Central memory CD8-positive, alpha-beta T cell (primary cell): ENCODE measurements around the gene EFL1.

Experiments used
- ATAC-seq: fragments of 150-1000 bp; cut with Tn5 transposase; replicated peaks from 2 replicates; pipeline ENCODE4 v1.10.0; 2022; ENCODE audit warnings: mild to moderate bottlenecking, moderate FRiP score, moderate number of reproducible peaks; ENCODE audit not compliant: poor library complexity, severe bottlenecking; ENCODE audit errors: extremely low read depth
- DNase-seq, 2 donors: peaks; one replicate each; pipeline ENCODE4 v3.0.0; 2021; ENCODE audit warnings: low spot score in 2 of 2
- H3K27ac Mint-ChIP-seq: one replicate; pipeline ENCODE4 v1.8.0; 2022; ENCODE audit warnings: low read depth, mild to moderate bottlenecking, moderate library complexity, mixed read lengths
- H3K27me3 Mint-ChIP-seq: one replicate; pipeline ENCODE4 v1.8.0; 2022; ENCODE audit warnings: mixed read lengths
- H3K36me3 Mint-ChIP-seq: one replicate; pipeline ENCODE4 v1.8.0; 2022; ENCODE audit warnings: mild to moderate bottlenecking, moderate library complexity, mixed read lengths; ENCODE audit not compliant: insufficient read depth
- H3K4me1 Mint-ChIP-seq: one replicate; pipeline ENCODE4 v1.8.0; 2022; ENCODE audit warnings: mixed read lengths
- H3K4me3 Mint-ChIP-seq: one replicate; pipeline ENCODE4 v1.8.0; 2022; ENCODE audit warnings: mild to moderate bottlenecking, moderate library complexity, mixed read lengths
- H3K9me3 Mint-ChIP-seq: one replicate; pipeline ENCODE4 v1.8.0; 2022; ENCODE audit warnings: mixed read lengths

Gene EFL1

DNA sequence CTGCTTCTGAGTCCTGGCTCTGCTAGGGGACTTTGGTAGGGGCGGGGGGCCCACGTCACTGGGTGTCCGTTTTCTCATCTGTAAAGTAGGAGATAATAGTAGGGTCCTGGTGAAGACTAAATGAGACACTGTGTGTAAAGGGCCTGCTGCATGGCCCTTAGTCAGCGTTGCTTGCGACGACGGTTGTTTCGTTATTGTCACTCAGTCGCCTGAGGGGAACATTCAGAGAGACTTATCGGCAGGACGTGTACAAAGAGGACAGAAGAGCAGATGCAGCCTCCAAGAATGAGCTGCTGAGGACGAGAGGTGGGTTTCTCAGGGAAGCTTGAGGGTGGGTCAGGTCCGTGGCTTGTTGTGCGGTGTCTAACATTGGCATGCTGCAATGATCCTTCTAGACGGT, 163.9 kb downstream of the EFL1 start:
- ATAC-seq: no peak
- Mint-ChIP-seq H3K27ac (no peak overlapping the region), H3K4me3 (no peak overlapping the region)

DNA sequence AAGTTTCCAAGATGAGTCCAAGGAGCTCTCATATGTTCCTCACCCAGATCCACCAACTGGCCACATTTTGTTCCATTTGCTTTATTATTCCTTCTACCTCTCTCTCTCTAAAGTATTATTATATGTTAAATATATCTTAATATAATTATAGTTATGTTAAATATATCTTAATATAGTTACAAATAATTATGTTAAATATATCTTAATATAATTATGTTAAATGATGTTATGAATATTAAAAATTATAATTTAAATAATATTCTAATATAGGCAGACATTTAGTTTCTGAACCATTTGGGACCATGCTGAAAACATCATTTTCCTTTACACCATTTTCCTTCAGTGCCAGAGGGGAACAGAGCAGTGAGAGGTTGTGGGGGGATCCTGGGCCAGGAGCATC, 166.7 kb downstream of the EFL1 start:
- peaks cover 39% of the 10 kb centered on the region for H3K27me3 Mint-ChIP-seq
- H3K27ac Mint-ChIP-seq: no peak overlapping the region
- peaks cover 5% of the 10 kb centered on the region for H3K9me3 Mint-ChIP-seq
- DNase-seq (no peak), ATAC-seq (no peak)
- no peaks in the 10 kb centered on the region for H3K4me1 Mint-ChIP-seq
- H3K36me3 Mint-ChIP-seq: no peaks in the 10 kb centered on the region
- H3K4me3 Mint-ChIP-seq: no peak overlapping the region

More for the DNA sequence above, 163.9 kb downstream of the EFL1 start:
- no peak for DNase-seq
- H3K36me3 Mint-ChIP-seq: no peaks in the 10 kb centered on the region
- no peaks in the 10 kb centered on the region for H3K4me1 Mint-ChIP-seq
- peaks cover 5% of the 10 kb centered on the region for H3K9me3 Mint-ChIP-seq
- H3K27me3 Mint-ChIP-seq: peaks cover 64% of the 10 kb centered on the region

DNA sequence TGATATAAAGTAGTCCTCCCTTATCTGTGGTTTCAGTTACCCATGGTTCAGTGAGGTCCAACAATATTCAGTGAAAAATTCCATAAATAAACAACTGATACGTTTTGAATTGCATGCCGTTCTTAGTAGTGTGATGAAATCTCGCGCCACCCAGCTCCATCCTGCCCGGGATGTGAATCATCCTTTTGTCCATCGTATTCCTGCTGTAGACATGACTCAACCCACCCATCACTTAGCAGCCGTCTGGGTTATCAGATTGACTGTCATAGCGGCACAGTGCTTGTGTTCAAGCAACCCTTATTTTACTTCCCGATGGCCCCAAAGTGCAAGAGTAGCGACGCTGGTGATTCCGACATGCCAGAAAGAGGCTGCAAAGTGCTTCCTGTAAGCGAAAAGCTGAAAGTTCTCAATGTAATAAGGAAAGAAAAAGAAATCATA, 168.7 kb downstream of the EFL1 start:
- Mint-ChIP-seq H3K27me3 (peaks cover 19% of the 10 kb centered on the region), H3K9me3 (peaks cover 5% of the 10 kb centered on the region), H3K4me1 (no peaks in the 10 kb centered on the region), H3K4me3 (no peak overlapping the region), H3K27ac (no peak overlapping the region), H3K36me3 (no peaks in the 10 kb centered on the region)
- ATAC-seq (no peak), DNase-seq (no peak)

DNA sequence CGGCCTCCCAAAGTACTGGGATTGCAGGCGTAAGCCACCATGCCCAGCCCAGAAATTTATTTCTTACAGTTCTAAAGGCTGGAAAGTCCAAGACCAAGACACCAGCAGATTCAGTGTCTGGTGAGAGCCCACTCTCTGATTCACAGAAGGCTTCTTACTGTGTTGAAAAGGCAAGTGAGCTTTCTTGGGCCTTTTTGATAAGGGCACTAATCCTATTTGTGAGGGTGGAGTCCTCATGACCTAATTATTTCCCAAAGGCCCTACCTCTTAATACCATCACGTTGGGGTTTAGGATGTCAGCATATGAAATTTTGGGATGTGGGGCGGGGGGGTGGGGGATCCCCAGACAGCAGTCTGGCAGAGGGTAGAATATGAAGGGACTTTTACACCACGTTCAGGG, 169.2 kb downstream of the EFL1 start:
- no peak overlapping the region for H3K4me3 Mint-ChIP-seq
- peaks cover 5% of the 10 kb centered on the region for H3K9me3 Mint-ChIP-seq
- H3K27ac Mint-ChIP-seq: no peak overlapping the region
- ATAC-seq (no peak), DNase-seq (no peak)
- H3K4me1 Mint-ChIP-seq: no peaks in the 10 kb centered on the region
- peaks cover 15% of the 10 kb centered on the region for H3K27me3 Mint-ChIP-seq
- H3K36me3 Mint-ChIP-seq: no peaks in the 10 kb centered on the region

DNA sequence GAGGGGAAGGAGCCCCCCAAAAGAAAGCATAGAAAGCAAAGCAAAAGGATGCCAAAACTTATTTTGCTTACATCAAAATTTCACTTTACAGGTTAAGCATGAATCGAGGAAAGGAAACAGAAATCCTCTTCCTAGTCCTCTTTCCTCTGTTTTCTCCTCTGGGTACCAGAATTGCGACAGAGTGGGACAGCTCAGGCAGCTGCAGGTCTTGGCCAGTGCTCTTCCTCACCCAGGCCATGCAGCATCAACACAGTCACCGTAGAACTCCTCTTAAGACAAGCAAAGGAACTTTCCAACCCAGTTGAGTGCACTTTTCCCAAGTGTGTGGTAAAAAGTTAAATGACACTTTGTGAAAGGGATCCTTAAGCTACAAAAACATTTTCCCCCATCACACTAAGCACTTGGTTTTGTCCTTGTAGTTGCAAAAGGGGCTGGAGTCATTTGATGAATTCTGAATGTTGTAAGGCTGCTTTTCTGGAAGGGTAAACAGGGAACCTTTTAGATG, 170.8 kb downstream of the EFL1 start:
- peaks cover 12% of the 10 kb centered on the region for H3K27me3 Mint-ChIP-seq
- ATAC-seq: no peak
- DNase-seq: no peak
- H3K4me3 Mint-ChIP-seq: no peak overlapping the region
- peaks cover 5% of the 10 kb centered on the region for H3K9me3 Mint-ChIP-seq
- H3K36me3 Mint-ChIP-seq: no peaks in the 10 kb centered on the region
- H3K4me1 Mint-ChIP-seq: no peaks in the 10 kb centered on the region
- H3K27ac Mint-ChIP-seq: no peak overlapping the region

DNA sequence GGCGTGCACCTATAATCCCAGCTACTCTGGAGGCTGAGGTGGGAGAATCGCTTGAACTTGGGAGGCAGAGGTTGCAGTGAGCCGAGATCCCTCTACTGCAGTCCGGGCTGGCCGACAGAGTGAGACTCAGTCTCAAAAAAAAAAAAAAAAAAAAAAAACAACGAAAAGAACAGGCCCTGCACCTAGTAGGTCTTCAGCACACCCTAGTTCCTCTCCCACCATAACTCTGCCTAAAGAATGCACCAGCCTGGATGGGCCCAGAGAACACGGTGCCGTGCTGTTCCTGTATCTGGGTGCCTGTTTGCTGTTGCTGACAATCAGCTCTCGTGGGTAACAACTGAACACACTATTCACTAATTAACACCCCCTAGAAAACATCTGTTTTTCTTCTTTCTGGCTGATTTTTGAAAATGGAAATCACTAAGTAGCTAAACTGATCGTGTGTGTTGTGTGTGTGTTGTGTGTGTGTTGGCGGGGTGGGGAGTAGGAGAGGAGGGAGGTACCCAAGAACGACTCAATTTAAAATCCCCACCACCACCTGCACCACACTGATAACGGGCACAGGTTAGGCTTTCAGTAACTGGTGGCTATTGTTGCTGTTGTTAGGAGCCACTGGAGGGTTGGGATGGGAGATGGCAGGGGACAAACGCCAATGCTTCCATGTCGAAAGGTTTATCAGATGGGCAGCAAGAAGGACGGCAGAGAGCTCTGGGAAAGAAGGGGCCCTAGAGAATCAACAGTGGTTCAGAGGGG, 176.1 kb downstream of the EFL1 start:
- H3K27ac Mint-ChIP-seq: no peak overlapping the region
- H3K9me3 Mint-ChIP-seq: no peaks in the 10 kb centered on the region
- no peaks in the 10 kb centered on the region for H3K4me1 Mint-ChIP-seq
- peaks cover 2% of the 10 kb centered on the region for H3K36me3 Mint-ChIP-seq
- no peak overlapping the region for H3K4me3 Mint-ChIP-seq
- no peak for ATAC-seq
- DNase-seq: no peak
- H3K27me3 Mint-ChIP-seq: peaks cover 23% of the 10 kb centered on the region

DNA sequence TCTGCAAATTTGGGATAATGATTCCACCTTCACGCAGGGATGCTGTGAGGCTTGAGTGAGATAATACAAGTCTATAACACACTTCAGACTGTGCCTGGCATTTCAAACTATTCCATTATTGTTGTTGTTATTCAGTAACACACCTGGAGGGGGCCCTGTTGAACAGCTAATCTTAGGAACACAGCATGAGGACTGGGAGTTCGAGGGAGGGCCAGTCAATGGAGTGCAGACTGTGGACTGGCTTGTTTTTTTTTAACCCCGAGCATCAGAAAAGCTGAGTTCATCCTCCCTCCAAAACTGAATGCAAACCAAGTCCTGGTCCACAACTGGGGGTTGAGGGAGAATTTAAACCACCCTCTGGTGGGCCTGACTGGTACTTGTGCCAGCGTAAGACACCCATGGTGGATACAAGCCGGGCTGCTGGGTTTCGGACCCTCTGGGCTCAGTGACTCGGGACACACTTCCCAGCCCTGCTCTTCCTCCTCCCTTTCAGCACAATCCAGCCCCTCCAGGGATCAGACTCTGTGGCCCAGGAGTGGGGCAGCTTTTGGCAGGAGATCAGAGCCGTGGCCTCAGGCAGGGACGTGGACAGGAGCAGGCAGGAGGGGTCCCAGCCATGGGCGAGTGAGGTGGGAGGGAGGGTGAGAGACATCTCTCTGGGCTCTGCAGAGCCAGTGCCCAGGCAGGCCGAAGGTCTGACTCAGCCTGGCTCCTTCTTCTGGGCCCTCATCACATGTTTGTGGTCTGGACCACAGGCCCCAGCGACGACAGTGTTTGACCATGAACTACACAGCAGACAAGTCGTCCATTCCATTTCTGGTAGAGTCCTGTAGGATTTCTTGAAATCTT, 180.4 kb downstream of the EFL1 start:
- Mint-ChIP-seq H3K27me3 (peaks cover 56% of the 10 kb centered on the region), H3K27ac (no peak overlapping the region), H3K4me3 (no peak overlapping the region), H3K36me3 (peaks cover 2% of the 10 kb centered on the region), H3K9me3 (no peaks in the 10 kb centered on the region), H3K4me1 (no peaks in the 10 kb centered on the region)
- ATAC-seq (no peak), DNase-seq (no peak)

DNA sequence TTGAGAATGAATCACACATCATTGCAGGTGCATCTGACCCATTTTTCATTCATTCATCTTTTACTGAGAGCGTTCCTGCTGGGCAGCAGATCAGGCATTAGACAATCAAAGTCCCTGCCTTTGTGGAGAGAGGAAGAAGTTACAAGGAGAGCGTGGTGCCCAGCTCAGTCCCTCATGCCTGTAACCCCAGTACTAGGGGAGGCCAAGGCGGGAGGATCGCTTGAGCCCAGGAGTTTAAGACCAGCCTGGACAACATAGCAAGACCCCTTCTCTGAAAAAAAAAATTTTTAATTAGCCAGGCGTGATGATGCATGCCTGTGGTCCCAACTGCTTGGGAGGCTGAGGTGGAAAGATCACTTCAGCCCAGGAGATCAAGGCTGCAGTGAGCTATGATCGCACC, 181.8 kb downstream of the EFL1 start:
- H3K27me3 Mint-ChIP-seq: peaks cover 68% of the 10 kb centered on the region
- no peaks in the 10 kb centered on the region for H3K4me1 Mint-ChIP-seq
- no peak overlapping the region for H3K4me3 Mint-ChIP-seq
- DNase-seq (no peak), ATAC-seq (no peak)
- H3K36me3 Mint-ChIP-seq: peaks cover 2% of the 10 kb centered on the region
- H3K9me3 Mint-ChIP-seq: no peaks in the 10 kb centered on the region
- no peak overlapping the region for H3K27ac Mint-ChIP-seq
